Heart left ventricle (tissue), 13 donors: ENCODE measurements around the gene ALK.

Experiments
- POLR2A ChIP-seq, 2 donors: fragments of 450-650 bp; IDR thresholded peaks; one replicate each; pipeline ENCODE4 v1.6.1; 2017; ENCODE audit warnings: antibody characterized with exemption in 2 of 2, mild to moderate bottlenecking in 2 of 2, moderate library complexity in 2 of 2
- TF ChIP-seq, protein P1 (sequence below), 12 donors: fragments of 200-600 bp; sonication (generic) in 4 of 12; IDR thresholded peaks; one replicate each; pipeline versions ENCODE4 v1.5.0 to v1.8.0; 2018 to 2022; ENCODE audit warnings: antibody characterized with exemption in 12 of 12, mild to moderate bottlenecking in 5 of 12
- donor health status: ischemic (EF 13 %, LVEDD 7.1; RV severe dilation, severe dysfunction).
- donor health status: DM: no; HTN: yes; CAD: no.
- donor health status: DM: no; HTN: no; CAD: no.
- donor health status: ischemic (EF 25% LVEDD 6.9; RV normal size, moderate dysfunction).
- donor health status: ischemic (EF 25% LVEDD 5.7; RV mildly dilated, moderate dysfunction).
- donor health status: ischemic (EF 35%, LVEDD 5.7; RV mildly dilated, moderate dysfunction).
- donor health status: nonischemic (EF 11% LVEDD 7.7; RV severe dilation, severe dysfunction).
- donor health status: DM: yes; HTN: yes; CAD: no.
- donor health status: PGD.
- donor health status: ischemic (EF 29% LVEDD 5.4; RV normal size, mild dysfunction).
- donor health status: nonischemic (EF 23%, LVEDD 6.1; RV moderate dilation, normal function).

DNA sequence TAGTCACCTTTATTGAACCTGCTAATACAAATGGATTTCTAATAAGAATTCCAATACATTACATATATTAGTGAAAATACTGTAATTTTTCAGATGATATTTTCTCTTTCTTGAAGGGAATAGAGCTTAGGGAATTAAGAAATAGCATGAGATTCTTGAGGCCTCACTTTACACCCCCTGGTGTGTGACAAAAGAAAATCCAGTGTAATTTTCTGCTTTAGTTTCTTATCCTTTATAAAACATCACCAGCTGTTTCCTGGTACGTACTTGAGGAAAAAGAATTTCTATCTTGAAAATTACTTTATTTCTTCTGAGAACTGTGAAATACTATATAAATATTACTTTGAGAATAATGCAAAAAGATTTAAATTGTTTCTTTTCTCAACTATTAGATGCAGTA is 734.6 kb downstream of the ALK start:
- TF ChIP-seq POLR2A (IDR thresholded peaks at IDR 0.05), result no peak
- TF ChIP-seq, protein P1, sequence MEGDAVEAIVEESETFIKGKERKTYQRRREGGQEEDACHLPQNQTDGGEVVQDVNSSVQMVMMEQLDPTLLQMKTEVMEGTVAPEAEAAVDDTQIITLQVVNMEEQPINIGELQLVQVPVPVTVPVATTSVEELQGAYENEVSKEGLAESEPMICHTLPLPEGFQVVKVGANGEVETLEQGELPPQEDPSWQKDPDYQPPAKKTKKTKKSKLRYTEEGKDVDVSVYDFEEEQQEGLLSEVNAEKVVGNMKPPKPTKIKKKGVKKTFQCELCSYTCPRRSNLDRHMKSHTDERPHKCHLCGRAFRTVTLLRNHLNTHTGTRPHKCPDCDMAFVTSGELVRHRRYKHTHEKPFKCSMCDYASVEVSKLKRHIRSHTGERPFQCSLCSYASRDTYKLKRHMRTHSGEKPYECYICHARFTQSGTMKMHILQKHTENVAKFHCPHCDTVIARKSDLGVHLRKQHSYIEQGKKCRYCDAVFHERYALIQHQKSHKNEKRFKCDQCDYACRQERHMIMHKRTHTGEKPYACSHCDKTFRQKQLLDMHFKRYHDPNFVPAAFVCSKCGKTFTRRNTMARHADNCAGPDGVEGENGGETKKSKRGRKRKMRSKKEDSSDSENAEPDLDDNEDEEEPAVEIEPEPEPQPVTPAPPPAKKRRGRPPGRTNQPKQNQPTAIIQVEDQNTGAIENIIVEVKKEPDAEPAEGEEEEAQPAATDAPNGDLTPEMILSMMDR (IDR thresholded peaks at IDR 0.05), result no peak
